ENCODE data around the gene TRIM37. TPM values are rescaled to one million over a fixed set of nuclear protein-coding genes. Genes with fewer than 3 reads are reported as not detected.

The TRIM37 gene
- total and polyA plus RNA-seq, 4 donors, result 5.4 to 12.9 (median 8.1) TPM

DNA sequence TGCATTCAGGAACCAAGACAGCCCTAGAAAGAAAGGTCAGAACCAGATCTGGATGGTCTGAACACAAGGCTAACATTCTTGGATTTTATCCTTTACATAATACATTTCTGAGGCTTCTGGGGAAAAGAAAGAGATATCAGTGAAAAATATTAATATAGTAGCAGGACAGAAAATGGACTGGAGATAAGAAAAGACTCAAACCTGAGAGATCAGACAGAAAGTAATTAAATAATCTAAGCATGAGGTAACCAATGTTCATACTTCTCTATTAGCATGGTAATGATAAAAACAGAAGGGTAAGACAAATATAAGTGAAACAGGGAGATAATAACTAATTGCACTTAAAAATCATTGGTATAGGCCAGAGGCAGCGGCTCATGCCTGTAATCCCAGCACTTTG, 5.5 kb downstream of the TRIM37 start:
- 100% methylated on average over 1 of the region's 1 CpG for WGBS
- Histone ChIP-seq H3K27ac (ENCODE audit: low read depth in 1 of 2, low read length in 2 of 2) (no peak overlapping the region), H3K4me1 (ENCODE audit: control insufficient read depth in 4 of 4, insufficient read depth in 4 of 4, low read length in 3 of 4) (peaks cover 0 to 8% (median 6%) of the 10 kb centered on the region in 4 donors), H3K27me3 (ENCODE audit: control insufficient read depth in 4 of 4, insufficient read depth in 4 of 4, low read length in 3 of 4) (no peaks in the 10 kb centered on the region), H3K9ac (ENCODE audit: low read depth in 1 of 2, low read length in 2 of 2) (no peak overlapping the region), H3K36me3 (ENCODE audit: control insufficient read depth in 4 of 4, insufficient read depth in 3 of 4, low read depth in 1 of 4, low read length in 3 of 4) (peaks cover 0 to 12% (median 3%) of the 10 kb centered on the region in 4 donors), H3K4me3 (ENCODE audit: low read depth in 1 of 3, low read length in 3 of 3) (no peak overlapping the region), H3K9me3 (ENCODE audit: control insufficient read depth in 4 of 4, low read length in 3 of 4) (no peaks in the 10 kb centered on the region)
- TF ChIP-seq RXRA (IDR thresholded peaks at IDR 0.05) (no peak), MAX (IDR thresholded peaks at IDR 0.05) (no peak), YY1 (IDR thresholded peaks at IDR 0.05) (no peak), SP1 (IDR thresholded peaks at IDR 0.05) (no peak), JUND (IDR thresholded peaks at IDR 0.05) (no peak), RAD21 (IDR thresholded peaks at IDR 0.05) (no peak), HNF4G (IDR thresholded peaks at IDR 0.05) (no peak), FOXA1 (IDR thresholded peaks at IDR 0.05) (no peak), EGR1 (IDR thresholded peaks at IDR 0.05; ENCODE audit: low read depth in 2 of 2) (no peak)
- DNase-seq (ENCODE audit: low spot score), result no peak

DNA sequence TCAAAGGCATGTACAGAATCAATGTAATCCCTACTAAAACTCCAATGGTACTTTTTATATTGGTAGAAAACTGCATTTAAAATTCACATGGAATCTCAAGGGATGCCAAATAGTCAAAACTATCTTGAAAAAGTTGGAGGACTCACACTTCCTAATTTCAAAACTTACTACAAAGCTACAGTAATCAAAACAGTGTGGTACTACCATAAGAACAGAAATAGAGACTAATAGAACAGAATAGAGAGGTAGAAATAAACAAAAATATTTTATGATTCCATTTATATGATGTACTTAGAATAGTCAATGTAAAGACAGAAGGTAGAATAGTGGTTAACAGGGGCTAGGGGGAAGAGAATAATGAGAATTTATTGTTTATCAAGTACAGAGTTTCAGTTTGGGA, 8.8 kb downstream of the TRIM37 start:
- peaks cover 0 to 10% (median 3%) of the 10 kb centered on the region in 4 donors for H3K36me3 ChIP-seq (ENCODE audit: control insufficient read depth in 4 of 4, insufficient read depth in 3 of 4, low read depth in 1 of 4, low read length in 3 of 4)
- no peaks in the 10 kb centered on the region for H3K9me3 ChIP-seq (ENCODE audit: control insufficient read depth in 4 of 4, low read length in 3 of 4)
- TF ChIP-seq GABPA (IDR thresholded peaks at IDR 0.05 in 1 of 2, conservative IDR thresholded peaks at IDR 0.05 in 1 of 2) (no peak), TAF1 (conservative IDR thresholded peaks at IDR 0.05) (no peak), HNF4G (IDR thresholded peaks at IDR 0.05) (no peak), JUND (IDR thresholded peaks at IDR 0.05) (no peak), ATF3 (IDR thresholded peaks at IDR 0.05) (no peak), RXRA (IDR thresholded peaks at IDR 0.05) (no peak), SP1 (IDR thresholded peaks at IDR 0.05) (no peak), HNF4A (conservative IDR thresholded peaks at IDR 0.05) (no peak), ZBTB33 (IDR thresholded peaks at IDR 0.05) (no peak), NR2F2 (IDR thresholded peaks at IDR 0.05) (no peak), MAX (IDR thresholded peaks at IDR 0.05) (no peak), RAD21 (IDR thresholded peaks at IDR 0.05) (no peak), EGR1 (IDR thresholded peaks at IDR 0.05; ENCODE audit: low read depth in 2 of 2) (no peak)
- no peaks in the 10 kb centered on the region for H3K4me1 ChIP-seq (ENCODE audit: control insufficient read depth in 4 of 4, insufficient read depth in 4 of 4, low read length in 3 of 4)
- no peak overlapping the region for H3K4me3 ChIP-seq (ENCODE audit: low read depth in 1 of 3, low read length in 3 of 3)
- H3K9ac ChIP-seq (ENCODE audit: low read depth in 1 of 2, low read length in 2 of 2), result no peak overlapping the region
- DNase-seq (ENCODE audit: low spot score), result no peak
- H3K27me3 ChIP-seq (ENCODE audit: control insufficient read depth in 4 of 4, insufficient read depth in 4 of 4, low read length in 3 of 4), result no peaks in the 10 kb centered on the region
- no peak overlapping the region for H3K27ac ChIP-seq (ENCODE audit: low read depth in 1 of 2, low read length in 2 of 2)

DNA sequence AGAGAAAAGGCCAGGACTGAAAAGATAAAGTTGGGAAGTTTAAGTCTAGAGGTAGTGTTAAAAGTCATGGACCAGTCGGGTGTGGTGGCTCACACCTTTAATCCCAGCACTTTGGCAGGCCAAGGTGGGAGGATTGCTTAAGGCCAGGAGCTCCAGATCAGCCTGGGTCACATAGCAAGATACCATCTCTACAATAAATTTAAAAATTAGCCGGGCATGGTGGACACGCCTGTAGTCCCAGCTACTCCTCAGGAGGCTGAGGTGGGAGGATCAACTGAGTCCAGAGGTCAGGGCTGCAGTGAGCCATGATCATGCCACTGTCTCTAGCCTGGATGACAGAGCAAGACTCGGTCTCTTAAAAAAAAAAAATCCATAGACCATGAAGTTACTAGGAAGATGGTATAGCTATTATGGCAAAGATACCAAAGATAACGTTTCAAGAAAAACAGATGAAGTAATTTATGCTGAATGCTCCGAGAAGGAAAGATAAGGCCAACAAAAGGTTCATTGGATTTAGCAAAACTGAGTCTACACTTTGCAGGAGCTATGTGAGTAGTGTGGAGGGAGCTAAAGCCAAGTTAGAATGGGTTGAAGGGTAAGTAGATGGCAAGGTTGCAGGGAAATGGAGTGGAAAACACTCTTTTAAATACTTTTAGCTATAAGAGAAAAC, 11.7 kb downstream of the TRIM37 start:
- H3K4me1 ChIP-seq (ENCODE audit: control insufficient read depth in 4 of 4, insufficient read depth in 4 of 4, low read length in 3 of 4), result no peaks in the 10 kb centered on the region
- no peak for DNase-seq (ENCODE audit: low spot score)
- no peaks in the 10 kb centered on the region for H3K9me3 ChIP-seq (ENCODE audit: control insufficient read depth in 4 of 4, low read length in 3 of 4)
- H3K27ac ChIP-seq (ENCODE audit: low read depth in 1 of 2, low read length in 2 of 2), result no peak overlapping the region
- peaks cover 0 to 4% (median 2%) of the 10 kb centered on the region in 4 donors for H3K36me3 ChIP-seq (ENCODE audit: control insufficient read depth in 4 of 4, insufficient read depth in 3 of 4, low read depth in 1 of 4, low read length in 3 of 4)
- TF ChIP-seq RXRA (IDR thresholded peaks at IDR 0.05) (no peak), YY1 (IDR thresholded peaks at IDR 0.05) (no peak), GABPA (IDR thresholded peaks at IDR 0.05 in 1 of 2, conservative IDR thresholded peaks at IDR 0.05 in 1 of 2) (no peak), MAX (IDR thresholded peaks at IDR 0.05) (no peak), RAD21 (IDR thresholded peaks at IDR 0.05) (no peak), JUND (IDR thresholded peaks at IDR 0.05) (no peak), NR2F2 (IDR thresholded peaks at IDR 0.05) (no peak), SP1 (IDR thresholded peaks at IDR 0.05) (no peak), REST (IDR thresholded peaks at IDR 0.05) (no peak), HNF4G (IDR thresholded peaks at IDR 0.05) (no peak), TAF1 (conservative IDR thresholded peaks at IDR 0.05) (no peak)
- H3K27me3 ChIP-seq (ENCODE audit: control insufficient read depth in 4 of 4, insufficient read depth in 4 of 4, low read length in 3 of 4), result no peaks in the 10 kb centered on the region
- H3K4me3 ChIP-seq (ENCODE audit: low read depth in 1 of 3, low read length in 3 of 3), result no peak overlapping the region
- H3K9ac ChIP-seq (ENCODE audit: low read depth in 1 of 2, low read length in 2 of 2), result no peak overlapping the region
- WGBS, result 92% methylated on average over 6 of the region's 6 CpGs

Data from liver (tissue), 9 donors.